ENCODE measurements around the gene TRNP1.
"Not testable (repeated sequence)": the region's sequence is repeated elsewhere in the genome, so short reads cannot be mapped to it uniquely, and the experiment has no call there.

TRNP1 gene

GRCh38 chr1:26993237-26994019 is at the start of gene TRNP1:
Gene TRNP1, plus strand, starts transcription at chr1:26993692. Its CDS starts 95 bp downstream, at chr1:26993787.
- peak; percentile 42 to 62 for DNase-seq (ENCODE audit: low read depth in 1 of 2, low spot score in 1 of 2)

GRCh38 chr1:26945138-26945537 is 48.4 kb upstream of the TRNP1 start:
- no peak for DNase-seq (ENCODE audit: low read depth in 1 of 2, low spot score in 1 of 2)

- no peak for DNase-seq (ENCODE audit: low read depth in 1 of 2, low spot score in 1 of 2)
These were observed 47.8 kb upstream of the TRNP1 start for GRCh38 chr1:26945728-26946127.

- DNase-seq (ENCODE audit: low read depth in 1 of 2, low spot score in 1 of 2), result no peak
These were observed 47.2 kb upstream of the TRNP1 start for GRCh38 chr1:26946270-26946669.

- DNase-seq (ENCODE audit: low read depth in 1 of 2, low spot score in 1 of 2), result not testable (repeated sequence)
These were observed 44.8 kb upstream of the TRNP1 start for GRCh38 chr1:26948725-26949057.

- DNase-seq (ENCODE audit: low read depth in 1 of 2, low spot score in 1 of 2), result no peak
These were observed 44.1 kb upstream of the TRNP1 start for GRCh38 chr1:26949266-26949925.

GRCh38 chr1:26949926-26950319 is 43.6 kb upstream of the TRNP1 start:
- DNase-seq (ENCODE audit: low read depth in 1 of 2, low spot score in 1 of 2), result no peak

GRCh38 chr1:26950602-26951001 is 42.9 kb upstream of the TRNP1 start:
- no peak for DNase-seq (ENCODE audit: low read depth in 1 of 2, low spot score in 1 of 2)

- no peak for DNase-seq (ENCODE audit: low read depth in 1 of 2, low spot score in 1 of 2)
These were observed 42.3 kb upstream of the TRNP1 start for GRCh38 chr1:26951216-26951615.

- no peak for DNase-seq (ENCODE audit: low read depth in 1 of 2, low spot score in 1 of 2)
These were observed 41.5 kb upstream of the TRNP1 start for GRCh38 chr1:26951821-26952497.

- DNase-seq (ENCODE audit: low read depth in 1 of 2, low spot score in 1 of 2), result no peak
These were observed 40.1 kb upstream of the TRNP1 start for GRCh38 chr1:26953374-26953773.

- DNase-seq (ENCODE audit: low read depth in 1 of 2, low spot score in 1 of 2), result no peak
These were observed 37.2 kb upstream of the TRNP1 start for GRCh38 chr1:26956321-26956720.

GRCh38 chr1:26957306-26957705 is 36.2 kb upstream of the TRNP1 start:
- no peak for DNase-seq (ENCODE audit: low read depth in 1 of 2, low spot score in 1 of 2)

GRCh38 chr1:26959270-26959669 is 34.2 kb upstream of the TRNP1 start:
- no peak for DNase-seq (ENCODE audit: low read depth in 1 of 2, low spot score in 1 of 2)

GRCh38 chr1:26959722-26960624 is 33.5 kb upstream of the TRNP1 start, which contains the start of gene KDF1:
Gene KDF1, minus strand, starts transcription at chr1:26960468. Its CDS starts 8,088 bp downstream, at chr1:26952380.
- peak; percentile 19 to 34 for DNase-seq (ENCODE audit: low read depth in 1 of 2, low spot score in 1 of 2)

- no peak for DNase-seq (ENCODE audit: low read depth in 1 of 2, low spot score in 1 of 2)
These were observed 32.9 kb upstream of the TRNP1 start for GRCh38 chr1:26960625-26960966.

- no peak for DNase-seq (ENCODE audit: low read depth in 1 of 2, low spot score in 1 of 2)
These were observed 31.7 kb upstream of the TRNP1 start for GRCh38 chr1:26961826-26962225.

- DNase-seq (ENCODE audit: low read depth in 1 of 2, low spot score in 1 of 2), result no peak
These were observed 28.3 kb upstream of the TRNP1 start for GRCh38 chr1:26965213-26965612.

GRCh38 chr1:26965628-26966027 is 27.9 kb upstream of the TRNP1 start:
- no peak for DNase-seq (ENCODE audit: low read depth in 1 of 2, low spot score in 1 of 2)

- no peak for DNase-seq (ENCODE audit: low read depth in 1 of 2, low spot score in 1 of 2)
These were observed 22.7 kb upstream of the TRNP1 start for GRCh38 chr1:26970810-26971209.

GRCh38 chr1:26971590-26971989 is 21.9 kb upstream of the TRNP1 start:
- DNase-seq (ENCODE audit: low read depth in 1 of 2, low spot score in 1 of 2), result no peak
